DMS114 treated with DMSO at 0.1 percent for 48 hours (cell line): Measurements from ENCODE around the gene SDCBP2.

ENCODE experiments used
- DNase-seq: peaks from one replicate; lab custom pipeline; 2025; ENCODE audit not compliant: unreplicated experiment; lab: John Stamatoyannopoulos, UW

SDCBP2 gene

GRCh38 chr20:1278993-1279392 lies 49.9 kb downstream of the SDCBP2 start:
- no peak for DNase-seq

- DNase-seq = no peak
These were observed 51.2 kb downstream of the SDCBP2 start for GRCh38 chr20:1277529-1278322.

- no peak for DNase-seq
These were observed 53.0 kb downstream of the SDCBP2 start for GRCh38 chr20:1275919-1276318.

GRCh38 chr20:1274485-1275311 lies 54.2 kb downstream of the SDCBP2 start:
- no peak for DNase-seq

- no peak for DNase-seq
These were observed 55.6 kb downstream of the SDCBP2 start for GRCh38 chr20:1273366-1273765.

- DNase-seq = no peak
These were observed 56.4 kb downstream of the SDCBP2 start for GRCh38 chr20:1272368-1273100.

GRCh38 chr20:1269850-1270249 lies 59.1 kb downstream of the SDCBP2 start:
- no peak for DNase-seq

- no peak for DNase-seq
These were observed 59.7 kb downstream of the SDCBP2 start for GRCh38 chr20:1269235-1269634.

- no peak for DNase-seq
These were observed 61.0 kb downstream of the SDCBP2 start for GRCh38 chr20:1267809-1268374.

GRCh38 chr20:1267161-1267560 lies 61.8 kb downstream of the SDCBP2 start:
- DNase-seq = no peak

- DNase-seq = peak; percentile 68
These were observed 62.6 kb downstream of the SDCBP2 start, which contains the start of gene SNPH for GRCh38 chr20:1266167-1266973. Gene SNPH, plus strand, starts transcription at chr20:1266294. Its CDS starts 29,946 bp downstream, at chr20:1296240.

- DNase-seq = no peak
These were observed 63.1 kb downstream of the SDCBP2 start for GRCh38 chr20:1265916-1266166.

GRCh38 chr20:1265226-1265915 lies 63.6 kb downstream of the SDCBP2 start:
- no peak for DNase-seq

GRCh38 chr20:1264727-1265126 lies 64.2 kb downstream of the SDCBP2 start:
- no peak for DNase-seq

GRCh38 chr20:1263853-1264252 lies 65.1 kb downstream of the SDCBP2 start:
- no peak for DNase-seq
